ENCODE results near the gene SLC25A51. TPM values are rescaled to one million over a fixed set of nuclear protein-coding genes. Genes with fewer than 3 reads are reported as not detected.

Gene SLC25A51
- total RNA-seq: 10 to 100 TPM; 29.0 to 41.9 (median 39.3) TPM

GRCh38 chr9:37903647-37904444, at the start of gene SLC25A51:
SLC25A51 (minus strand) TSS chr9:37904127; CDS start chr9:37888550, 15,577 bp downstream.
- H3K4me3 ChIP-seq: peak within 1 kb of the TSS; percentile 74 to 98 (median 94)
- H3K27me3 ChIP-seq: no peaks in the 10 kb centered on the region

GRCh38 chr9:37953206-37953774, 49.4 kb upstream of the SLC25A51 start:
- Histone ChIP-seq H3K4me3 (no peak overlapping the region), H3K27me3 (no peaks in the 10 kb centered on the region), H3K4me1 (peaks cover 21 to 44% (median 27%) of the 10 kb centered on the region in 4 donors), H3K9me3 (no peaks in the 10 kb centered on the region), H3K27ac (replicated peaks in 1 of 4) (peak overlapping the region; percentile 46 to 62 (median 52)), H3K36me3 (peaks cover 3 to 56% (median 22%) of the 10 kb centered on the region in 4 donors)
- no peak for DNase-seq (ENCODE audit: extremely low spot score)
- no peak for TF ChIP-seq EP300 (IDR thresholded peaks at IDR 0.05)
- TF ChIP-seq, protein P1, sequence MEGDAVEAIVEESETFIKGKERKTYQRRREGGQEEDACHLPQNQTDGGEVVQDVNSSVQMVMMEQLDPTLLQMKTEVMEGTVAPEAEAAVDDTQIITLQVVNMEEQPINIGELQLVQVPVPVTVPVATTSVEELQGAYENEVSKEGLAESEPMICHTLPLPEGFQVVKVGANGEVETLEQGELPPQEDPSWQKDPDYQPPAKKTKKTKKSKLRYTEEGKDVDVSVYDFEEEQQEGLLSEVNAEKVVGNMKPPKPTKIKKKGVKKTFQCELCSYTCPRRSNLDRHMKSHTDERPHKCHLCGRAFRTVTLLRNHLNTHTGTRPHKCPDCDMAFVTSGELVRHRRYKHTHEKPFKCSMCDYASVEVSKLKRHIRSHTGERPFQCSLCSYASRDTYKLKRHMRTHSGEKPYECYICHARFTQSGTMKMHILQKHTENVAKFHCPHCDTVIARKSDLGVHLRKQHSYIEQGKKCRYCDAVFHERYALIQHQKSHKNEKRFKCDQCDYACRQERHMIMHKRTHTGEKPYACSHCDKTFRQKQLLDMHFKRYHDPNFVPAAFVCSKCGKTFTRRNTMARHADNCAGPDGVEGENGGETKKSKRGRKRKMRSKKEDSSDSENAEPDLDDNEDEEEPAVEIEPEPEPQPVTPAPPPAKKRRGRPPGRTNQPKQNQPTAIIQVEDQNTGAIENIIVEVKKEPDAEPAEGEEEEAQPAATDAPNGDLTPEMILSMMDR (IDR thresholded peaks at IDR 0.05): no peak
- no peak for TF ChIP-seq POLR2AphosphoS5 (IDR thresholded peaks at IDR 0.05)
- no peak for TF ChIP-seq POLR2A (IDR thresholded peaks at IDR 0.05; ENCODE audit: low read depth)
- WGBS: 73% methylated on average over 4 of the region's 5 CpGs
- intact Hi-C loops (cut with DNase I): no loop called here

More at GRCh38 chr9:37903647-37904444, at the start of gene SLC25A51:
- Histone ChIP-seq H3K4me1 (peaks cover 17 to 40% (median 31%) of the 10 kb centered on the region in 4 donors), H3K36me3 (peaks cover 8 to 16% (median 8%) of the 10 kb centered on the region in 4 donors), H3K9me3 (no peaks in the 10 kb centered on the region), H3K27ac (replicated peaks in 1 of 4) (peak within 1 kb of the TSS; percentile 82 to 93 (median 91))
- WGBS: under 1% methylated on average over 30 of the region's 84 CpGs
- no peak for TF ChIP-seq EP300 (IDR thresholded peaks at IDR 0.05)
- TF ChIP-seq POLR2AphosphoS5 (IDR thresholded peaks at IDR 0.05): peak; percentile 83 to 86
- TF ChIP-seq, protein P1 (IDR thresholded peaks at IDR 0.05): peak; percentile 84 to 91 (median 85)
- intact Hi-C loops (cut with DNase I): no loop called here
- DNase-seq (ENCODE audit: extremely low spot score): peak; percentile 99

DNA sequence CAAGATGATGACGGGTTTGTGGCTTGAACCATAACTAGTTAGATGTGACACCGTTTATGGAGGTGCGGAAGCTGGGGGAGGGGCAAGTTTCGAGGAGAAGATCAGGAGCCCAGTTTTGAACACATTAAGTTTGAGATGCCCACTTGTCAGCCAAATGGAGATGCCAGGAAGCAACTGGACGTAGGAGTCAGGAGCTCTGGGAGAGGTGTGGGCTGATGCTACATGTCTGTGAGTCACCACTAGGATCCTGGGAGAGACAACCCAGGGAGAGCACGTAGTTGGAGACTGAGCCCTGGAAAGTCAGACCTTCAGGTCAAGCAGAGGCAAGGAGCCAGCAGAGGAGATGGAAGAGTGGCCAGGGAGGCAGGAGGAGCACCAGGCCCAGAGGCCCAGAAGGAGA, 48.8 kb upstream of the SLC25A51 start:
- intact Hi-C loops (cut with DNase I): no loop called here
- peaks cover 8 to 62% (median 28%) of the 10 kb centered on the region in 4 donors for H3K36me3 ChIP-seq
- TF ChIP-seq POLR2AphosphoS5 (IDR thresholded peaks at IDR 0.05) (no peak), POLR2A (IDR thresholded peaks at IDR 0.05; ENCODE audit: low read depth) (no peak), EP300 (IDR thresholded peaks at IDR 0.05) (no peak)
- TF ChIP-seq, protein P1 (IDR thresholded peaks at IDR 0.05): no peak
- H3K4me1 ChIP-seq: peaks cover 21 to 43% (median 27%) of the 10 kb centered on the region in 4 donors
- DNase-seq (ENCODE audit: extremely low spot score): no peak
- H3K27me3 ChIP-seq: no peaks in the 10 kb centered on the region
- WGBS: 75% methylated on average over 6 of the region's 6 CpGs
- no peaks in the 10 kb centered on the region for H3K9me3 ChIP-seq
- no peak overlapping the region for H3K4me3 ChIP-seq
- H3K27ac ChIP-seq (replicated peaks in 1 of 4): peak overlapping the region in 2 of 4 donors; percentile 47 to 57

DNA sequence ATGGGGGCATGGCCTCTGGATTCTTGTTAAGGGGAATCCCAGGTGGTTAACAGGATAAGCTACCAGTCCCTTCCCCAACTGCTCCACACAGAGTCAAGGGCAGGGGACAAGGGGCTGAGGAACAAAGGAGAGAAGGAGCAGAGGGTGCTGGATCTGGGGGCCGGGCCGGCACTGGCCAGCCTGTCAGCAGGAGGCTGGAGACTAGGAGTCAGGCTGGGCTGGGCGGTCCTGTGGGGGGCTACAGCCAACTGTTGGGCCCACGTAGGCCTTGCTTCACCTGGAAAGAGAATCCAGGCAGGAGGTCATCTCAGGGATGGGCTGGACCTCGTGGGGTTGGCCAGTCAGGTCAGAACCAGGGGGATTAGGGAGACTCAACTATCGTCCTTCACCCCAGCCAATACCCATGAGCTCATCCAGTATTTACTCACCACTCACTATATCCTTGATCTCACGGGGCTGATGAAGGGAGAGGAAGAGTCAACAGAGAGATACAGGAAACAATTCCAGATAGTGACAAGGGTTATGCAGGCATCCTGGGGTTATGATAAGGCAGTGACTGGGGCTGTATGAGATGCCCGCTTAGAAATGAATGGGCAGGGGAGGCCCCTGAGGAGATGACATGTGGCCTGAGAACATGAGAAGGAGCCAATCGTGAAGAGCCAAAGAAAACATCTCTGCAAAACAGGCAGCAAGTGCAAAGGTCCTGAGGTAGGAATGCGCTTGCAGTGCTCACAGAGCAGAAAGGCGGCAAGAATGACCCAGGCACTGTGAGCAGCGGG, 47.9 kb upstream of the SLC25A51 start:
- Histone ChIP-seq H3K27ac (replicated peaks in 1 of 4) (no peak overlapping the region), H3K4me3 (no peak overlapping the region), H3K27me3 (no peaks in the 10 kb centered on the region), H3K4me1 (peaks cover 21 to 36% (median 27%) of the 10 kb centered on the region in 4 donors), H3K36me3 (peaks cover 8 to 71% (median 36%) of the 10 kb centered on the region in 4 donors), H3K9me3 (no peaks in the 10 kb centered on the region)
- WGBS: 93% methylated on average over 12 of the region's 12 CpGs
- DNase-seq (ENCODE audit: extremely low spot score): no peak
- no peak for TF ChIP-seq POLR2AphosphoS5 (IDR thresholded peaks at IDR 0.05)
- no peak for TF ChIP-seq EP300 (IDR thresholded peaks at IDR 0.05)
- no peak for TF ChIP-seq POLR2A (IDR thresholded peaks at IDR 0.05; ENCODE audit: low read depth)
- TF ChIP-seq, protein P1 (IDR thresholded peaks at IDR 0.05): no peak
- intact Hi-C loops (cut with DNase I): no loop called here
